HEK293T (cell line): Measurements from ENCODE around the gene MYO5C.

Source experiments
- CTCF ChIA-PET: fragments of 350-600 bp; formaldehyde crosslinking; extraction: SDS; loops from one replicate; lab custom pipeline; 2021; ENCODE audit warnings: antibody characterized with exemption, inconsistent platforms; lab: Yijun Ruan, JAX
- POLR2A ChIA-PET: fragments of 350-600 bp; formaldehyde crosslinking; extraction: SDS; loops from one replicate; lab custom pipeline; 2020; ENCODE audit warnings: antibody characterized with exemption, inconsistent platforms; lab: Yijun Ruan, JAX
- DNase-seq: peaks from one replicate; pipeline ENCODE4 v3.0.0; 2012; ENCODE audit warnings: mixed read lengths; ENCODE audit errors: extremely low spot score
- ARNT ChIP-seq: fragments of 450-650 bp; IDR thresholded peaks from 2 replicates; pipeline ENCODE4 v1.6.1; 2017; ENCODE audit warnings: mild to moderate bottlenecking
- BHLHE40 ChIP-seq: fragments of 450-650 bp; IDR thresholded peaks from 2 replicates; pipeline ENCODE4 v1.6.1; 2016; ENCODE audit warnings: mild to moderate bottlenecking, moderate library complexity, borderline replicate concordance
- CTBP1 ChIP-seq: fragments of 450-650 bp; IDR thresholded peaks from 2 replicates; pipeline ENCODE4 v1.6.1; 2016; ENCODE audit warnings: borderline replicate concordance
- ELF4 ChIP-seq: fragments of 450-650 bp; IDR thresholded peaks from 2 replicates; pipeline ENCODE4 v1.6.1; 2017; ENCODE audit warnings: antibody characterized with exemption
- FOXA1 ChIP-seq: fragments of 450-650 bp; IDR thresholded peaks from 2 replicates; pipeline ENCODE4 v1.6.1; 2016; ENCODE audit warnings: mild to moderate bottlenecking
- FOXK2 ChIP-seq: fragments of 450-650 bp; IDR thresholded peaks from 2 replicates; pipeline ENCODE4 v1.6.1; 2016; ENCODE audit warnings: mild to moderate bottlenecking
- FOXM1 ChIP-seq: fragments of 450-650 bp; IDR thresholded peaks from 2 replicates; pipeline ENCODE4 v1.6.1; 2017; ENCODE audit warnings: mild to moderate bottlenecking, borderline replicate concordance
- HDGF ChIP-seq: fragments of 450-650 bp; IDR thresholded peaks from 2 replicates; pipeline ENCODE4 v1.6.1; 2017; ENCODE audit warnings: antibody characterized with exemption, borderline replicate concordance
- L3MBTL2 ChIP-seq: fragments of 450-650 bp; conservative IDR thresholded peaks from 2 replicates; pipeline ENCODE4 v1.6.1; 2016; ENCODE audit warnings: mild to moderate bottlenecking
- LEF1 ChIP-seq: fragments of 450-650 bp; IDR thresholded peaks from 2 replicates; pipeline ENCODE4 v1.6.1; 2017; ENCODE audit warnings: mild to moderate bottlenecking, borderline replicate concordance
- NFRKB ChIP-seq: fragments of 450-650 bp; IDR thresholded peaks from 2 replicates; pipeline ENCODE4 v1.6.1; 2016; ENCODE audit warnings: mild to moderate bottlenecking, moderate library complexity
- SP1 ChIP-seq: fragments of 450-650 bp; IDR thresholded peaks from 2 replicates; pipeline ENCODE4 v1.6.1; 2017
- SUZ12 ChIP-seq: fragments of 450-650 bp; IDR thresholded peaks from 2 replicates; pipeline ENCODE4 v1.6.1; 2016; ENCODE audit warnings: mild to moderate bottlenecking
- TARDBP ChIP-seq: fragments of 450-650 bp; IDR thresholded peaks from 2 replicates; pipeline ENCODE4 v1.6.1; 2016
- ZNF384 ChIP-seq: fragments of 450-650 bp; IDR thresholded peaks from 2 replicates; pipeline ENCODE4 v1.6.1; 2016
- TF ChIP-seq, protein P1 (sequence below): fragments of 450-650 bp; IDR thresholded peaks from 2 replicates; pipeline ENCODE4 v1.6.1; 2016

MYO5C gene

GRCh38 chr15:52251144-52251860 is 44.3 kb downstream of the MYO5C start:
- CTCF ChIA-PET = no interaction called here
- POLR2A ChIA-PET = no interaction called here
- no peak for DNase-seq
- no peak for TF ChIP-seq BHLHE40
- no peak for TF ChIP-seq ELF4
- TF ChIP-seq LEF1 = no peak
- TF ChIP-seq TARDBP = no peak
- TF ChIP-seq ZNF384 = no peak
- TF ChIP-seq FOXA1 = no peak
- TF ChIP-seq HDGF = no peak
- TF ChIP-seq CTBP1 = no peak
- TF ChIP-seq, protein P1, sequence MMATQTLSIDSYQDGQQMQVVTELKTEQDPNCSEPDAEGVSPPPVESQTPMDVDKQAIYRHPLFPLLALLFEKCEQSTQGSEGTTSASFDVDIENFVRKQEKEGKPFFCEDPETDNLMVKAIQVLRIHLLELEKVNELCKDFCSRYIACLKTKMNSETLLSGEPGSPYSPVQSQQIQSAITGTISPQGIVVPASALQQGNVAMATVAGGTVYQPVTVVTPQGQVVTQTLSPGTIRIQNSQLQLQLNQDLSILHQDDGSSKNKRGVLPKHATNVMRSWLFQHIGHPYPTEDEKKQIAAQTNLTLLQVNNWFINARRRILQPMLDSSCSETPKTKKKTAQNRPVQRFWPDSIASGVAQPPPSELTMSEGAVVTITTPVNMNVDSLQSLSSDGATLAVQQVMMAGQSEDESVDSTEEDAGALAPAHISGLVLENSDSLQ = no peak
- no peak for TF ChIP-seq FOXK2
- no peak for TF ChIP-seq NFRKB
- TF ChIP-seq L3MBTL2 = no peak
- TF ChIP-seq SUZ12 = no peak
- no peak for TF ChIP-seq SP1
- TF ChIP-seq ARNT = no peak
- TF ChIP-seq FOXM1 = no peak

DNA sequence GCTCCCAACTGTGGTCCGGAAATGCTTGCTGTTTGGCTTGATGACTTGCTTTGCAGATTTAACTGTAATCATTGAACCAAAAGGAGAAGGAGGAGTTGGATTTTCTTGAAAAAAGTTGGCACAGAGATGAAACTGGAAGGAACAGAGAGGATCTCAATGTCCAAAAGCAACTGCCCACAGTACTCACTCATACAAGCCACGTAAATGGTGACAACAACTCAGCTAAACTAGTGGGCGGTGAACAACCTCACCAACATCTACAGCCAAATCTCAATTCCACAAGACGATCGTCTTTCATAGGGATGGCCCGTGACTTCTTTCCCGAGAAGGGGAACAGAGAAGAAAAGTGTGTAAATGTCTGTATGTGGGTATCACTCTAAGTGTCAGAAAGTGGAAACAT is 48.1 kb downstream of the MYO5C start:
- ChIA-PET POLR2A (no interaction called here), CTCF (no interaction called here)
- no peak for TF ChIP-seq FOXA1
- TF ChIP-seq ARNT = no peak
- no peak for TF ChIP-seq FOXM1
- no peak for TF ChIP-seq HDGF
- TF ChIP-seq, protein P1 = no peak
- TF ChIP-seq NFRKB = no peak
- TF ChIP-seq TARDBP = no peak
- TF ChIP-seq L3MBTL2 = no peak
- TF ChIP-seq LEF1 = no peak
- no peak for TF ChIP-seq SUZ12
- no peak for TF ChIP-seq SP1
- TF ChIP-seq ZNF384 = no peak
- no peak for TF ChIP-seq FOXK2
- TF ChIP-seq BHLHE40 = no peak
- no peak for DNase-seq

GRCh38 chr15:52246686-52247431 is 48.7 kb downstream of the MYO5C start:
- ChIA-PET CTCF (interaction anchor here (1.6 kb wide), 1 partner anchor 19 kb away, joined by 8 read pairs; no protein-coding TSS in a partner anchor), POLR2A (no interaction called here)
- DNase-seq = no peak
- TF ChIP-seq TARDBP (no peak), LEF1 (no peak), L3MBTL2 (no peak), ZNF384 (no peak), FOXK2 (no peak), SUZ12 (no peak), CTBP1 (no peak), NFRKB (no peak), HDGF (no peak), FOXA1 (no peak), BHLHE40 (no peak), FOXM1 (no peak), ELF4 (no peak), ARNT (no peak), SP1 (no peak)
- TF ChIP-seq, protein P1 = no peak

- DNase-seq = no peak
- CTCF ChIA-PET = no interaction called here
- POLR2A ChIA-PET = no interaction called here
- TF ChIP-seq ARNT (no peak), CTBP1 (no peak), BHLHE40 (no peak), SP1 (no peak), HDGF (no peak), ELF4 (no peak), FOXK2 (no peak), TARDBP (no peak), FOXM1 (no peak), NFRKB (no peak)
- TF ChIP-seq, protein P1 = no peak
Measured at GRCh38 chr15:52243697-52244555, 51.7 kb downstream of the MYO5C start.
